Stimulated activated CD4-positive, alpha-beta T cell treated with anti-CD3 and anti-CD28 coated beads, TNF-alpha, amount 100 ng/mL, for 4 hours (primary cell): ENCODE data around the gene ADD3.
"Not testable (repeated sequence)": the region's sequence is repeated elsewhere in the genome, so short reads cannot be mapped to it uniquely, and the experiment has no call there.

Experiments used
- DNase-seq, 3 experiments: peaks; one replicate each; pipeline ENCODE4 v3.0.0-alpha.2; 2020; ENCODE audit warnings: low read depth in 3 of 3

ADD3 gene

GRCh38 chr10:110103921-110104461 lies 96.2 kb downstream of the ADD3 start:
- no peak for DNase-seq

GRCh38 chr10:110105873-110106272 lies 98.1 kb downstream of the ADD3 start:
- DNase-seq, result no peak

- DNase-seq, result no peak
These were observed 99.6 kb downstream of the ADD3 start for GRCh38 chr10:110107430-110107829.

GRCh38 chr10:110107887-110108286 lies 100.1 kb downstream of the ADD3 start:
- DNase-seq, result no peak

GRCh38 chr10:110109511-110109910 lies 101.7 kb downstream of the ADD3 start:
- DNase-seq, result no peak

- no peak for DNase-seq
These were observed 102.6 kb downstream of the ADD3 start for GRCh38 chr10:110110338-110110737.

- no peak for DNase-seq
These were observed 106.0 kb downstream of the ADD3 start for GRCh38 chr10:110113670-110114337.

- not testable (repeated sequence) for DNase-seq
These were observed 106.9 kb downstream of the ADD3 start for GRCh38 chr10:110114668-110115067.

- DNase-seq, result no peak
These were observed 108.2 kb downstream of the ADD3 start for GRCh38 chr10:110115784-110116520.

GRCh38 chr10:110118891-110119621 lies 111.3 kb downstream of the ADD3 start:
- no peak for DNase-seq

- DNase-seq, result no peak
These were observed 115.8 kb downstream of the ADD3 start for GRCh38 chr10:110123594-110123993.

- DNase-seq, result no peak
These were observed 121.7 kb downstream of the ADD3 start for GRCh38 chr10:110129490-110129889.

- DNase-seq, result no peak
These were observed 127.1 kb downstream of the ADD3 start for GRCh38 chr10:110134917-110135316.

GRCh38 chr10:110135836-110136235 lies 128.1 kb downstream of the ADD3 start:
- DNase-seq, result not testable (repeated sequence)

- DNase-seq, result no peak
These were observed 129.4 kb downstream of the ADD3 start for GRCh38 chr10:110137142-110137545.

GRCh38 chr10:110138197-110138812 lies 130.5 kb downstream of the ADD3 start:
- no peak for DNase-seq

- DNase-seq, result no peak
These were observed 133.4 kb downstream of the ADD3 start for GRCh38 chr10:110141185-110141584.

- DNase-seq, result no peak
These were observed 134.3 kb downstream of the ADD3 start for GRCh38 chr10:110141871-110142635.

- no peak for DNase-seq
These were observed 135.2 kb downstream of the ADD3 start for GRCh38 chr10:110142965-110143364.

- DNase-seq, result no peak
These were observed 136.7 kb downstream of the ADD3 start for GRCh38 chr10:110144507-110144906.

- no peak for DNase-seq
These were observed 140.2 kb downstream of the ADD3 start for GRCh38 chr10:110147961-110148360.
